PC-9 (cell line): ENCODE measurements around the gene HDAC5. TPM values are rescaled to one million over a fixed set of nuclear protein-coding genes. Genes with fewer than 3 reads are reported as not detected.
"Not testable (repeated sequence)": the region's sequence is repeated elsewhere in the genome, so short reads cannot be mapped to it uniquely, and the experiment has no call there.

Experiments
- BruUV-seq: library from RNA; stranded (reverse); fragments of 400-500 nt; replicated peaks from 2 replicates; lab custom pipeline; 2021; lab: Mats Ljungman, UMichigan
- CTCF ChIA-PET: fragments of 300-600 bp; sonication (Branson Sonifier 250); formaldehyde crosslinking; loops from one replicate; lab custom pipeline; 2022; ENCODE audit warnings: antibody characterized with exemption; lab: Charles Lee
- POLR2A ChIA-PET: fragments of 300-600 bp; sonication (Branson Sonifier 250); formaldehyde crosslinking; loops from one replicate; lab custom pipeline; 2022; ENCODE audit warnings: antibody characterized with exemption; ENCODE audit not compliant: unreplicated experiment; lab: Charles Lee
- DNase-seq, 2 experiments: peaks; one replicate each; pipeline versions ENCODE4 v3.0.0 to v3.0.0-alpha.2; 2015 to 2022; ENCODE audit warnings: mixed read lengths in 1 of 2
- H2AFZ ChIP-seq: fragments of 200-600 bp; sonication (generic); 2 replicates; pipeline ENCODE4 v1.8.1; 2017; ENCODE audit warnings: antibody characterized with exemption
- H3F3A ChIP-seq: fragments of 200-600 bp; sonication (generic); 2 replicates; pipeline ENCODE4 v1.8.1; 2017; ENCODE audit warnings: antibody characterized with exemption, mild to moderate bottlenecking, low read depth; ENCODE audit not compliant: insufficient read depth
- H3K27ac ChIP-seq: fragments of 200-600 bp; sonication (generic); 2 replicates; pipeline ENCODE4 v1.6.1; 2016; ENCODE audit warnings: mixed run types
- H3K27me3 ChIP-seq: fragments of 200-600 bp; sonication (generic); 2 replicates; pipeline ENCODE4 v1.6.1; 2016; ENCODE audit warnings: low read depth, mixed run types; ENCODE audit not compliant: insufficient read depth
- H3K36me3 ChIP-seq: fragments of 200-600 bp; sonication (generic); 2 replicates; pipeline ENCODE4 v1.6.1; 2016; ENCODE audit warnings: low read depth, mixed run types
- H3K4me1 ChIP-seq: fragments of 200-600 bp; sonication (generic); replicated peaks from 2 replicates; pipeline ENCODE4 v1.6.1; 2016; ENCODE audit warnings: mixed run types; ENCODE audit not compliant: insufficient read depth
- H3K4me2 ChIP-seq: fragments of 200-600 bp; sonication (generic); 2 replicates; pipeline ENCODE4 v1.6.1; 2017; ENCODE audit warnings: mixed run types
- H3K4me3 ChIP-seq: fragments of 200-600 bp; sonication (generic); 2 replicates; pipeline ENCODE4 v1.6.1; 2016; ENCODE audit warnings: mixed run types
- H3K79me2 ChIP-seq: fragments of 200-600 bp; sonication (generic); 2 replicates; pipeline ENCODE4 v1.6.1; 2017; ENCODE audit warnings: low read depth, mixed run types
- H3K9me2 ChIP-seq: fragments of 200-600 bp; sonication (generic); 2 replicates; pipeline ENCODE4 v1.8.1; 2017; ENCODE audit warnings: mild to moderate bottlenecking; ENCODE audit not compliant: insufficient read depth
- H3K9me3 ChIP-seq: fragments of 200-600 bp; sonication (generic); 2 replicates; pipeline ENCODE4 v1.8.1; 2016; ENCODE audit warnings: low read depth; ENCODE audit not compliant: insufficient read depth
- H4K20me1 ChIP-seq: fragments of 200-600 bp; sonication (generic); 2 replicates; pipeline ENCODE4 v1.8.1; 2017; ENCODE audit not compliant: insufficient read depth
- EZH2 ChIP-seq: fragments of 200-600 bp; sonication (generic); IDR thresholded peaks from 2 replicates; pipeline ENCODE4 v1.8.0; 2017; ENCODE audit warnings: antibody characterized with exemption, low read depth
- intact Hi-C: fragments of 100-400 bp; cut with micrococcal nuclease; formaldehyde crosslinking; loops from one replicate; pipeline ENCODE4 v1.10.0; 2022; ENCODE audit not compliant: unreplicated experiment
- total RNA-seq: library from RNA; stranded (reverse); gene quantifications from 2 replicates; pipeline ENCODE4 v1.2.3, GENCODE V29; 2021
- TF ChIP-seq, protein P1 (sequence below): fragments of 200-600 bp; sonication (generic); conservative IDR thresholded peaks from 2 replicates; pipeline ENCODE4 v1.6.1; 2017; ENCODE audit warnings: mixed run types, antibody characterized with exemption, mild to moderate bottlenecking, moderate library complexity

The HDAC5 gene
- total RNA-seq, 1 experiment from 2014 or later = 24.0 TPM

DNA sequence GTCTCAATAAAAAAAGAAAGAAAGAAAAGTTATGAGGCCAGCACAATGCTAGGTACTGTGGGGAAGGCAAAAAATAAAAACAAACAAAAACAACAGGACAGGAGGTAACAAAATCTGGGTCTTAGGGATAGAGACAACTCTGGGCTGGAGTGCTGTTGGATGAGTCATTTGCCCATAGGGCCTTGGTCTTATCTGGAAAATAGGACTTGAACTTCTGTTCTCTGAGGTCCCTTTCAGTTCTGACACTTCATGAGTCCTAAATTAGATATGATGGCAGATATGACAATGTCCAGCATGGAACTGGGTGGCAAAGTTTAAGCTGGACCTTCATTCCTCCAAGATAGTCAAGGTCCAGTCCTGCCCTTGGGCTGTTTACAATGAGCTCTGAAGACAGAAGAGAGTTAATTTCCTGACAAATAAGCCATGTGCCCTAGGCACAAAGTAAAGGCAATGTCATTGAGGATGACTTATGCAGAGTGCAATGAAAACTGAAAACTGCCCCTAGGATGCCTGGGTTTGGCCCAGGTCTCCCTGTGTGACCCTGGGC, 8.9 kb upstream of the HDAC5 start:
- Histone ChIP-seq H3K27me3 (no peaks in the 10 kb centered on the region), H3K4me2 (peak overlapping the region; percentile 14; the same call in 1 of the 2 replicates), H2AFZ (no peak overlapping the region), H3K36me3 (no peaks in the 10 kb centered on the region), H3K9me2 (no peaks in the 10 kb centered on the region), H3K9me3 (no peaks in the 10 kb centered on the region), H3K4me1 (peaks cover 22% of the 10 kb centered on the region), H3F3A (peaks cover 23% of the 10 kb centered on the region; the same call in 1 of the 2 replicates), H3K4me3 (no peak overlapping the region), H4K20me1 (no peaks in the 10 kb centered on the region), H3K27ac (peak overlapping the region; percentile 46; the same call in 1 of the 2 replicates), H3K79me2 (no peaks in the 10 kb centered on the region)
- no TSS peak for BruUV-seq
- TF ChIP-seq EZH2 = no peak
- TF ChIP-seq, protein P1, sequence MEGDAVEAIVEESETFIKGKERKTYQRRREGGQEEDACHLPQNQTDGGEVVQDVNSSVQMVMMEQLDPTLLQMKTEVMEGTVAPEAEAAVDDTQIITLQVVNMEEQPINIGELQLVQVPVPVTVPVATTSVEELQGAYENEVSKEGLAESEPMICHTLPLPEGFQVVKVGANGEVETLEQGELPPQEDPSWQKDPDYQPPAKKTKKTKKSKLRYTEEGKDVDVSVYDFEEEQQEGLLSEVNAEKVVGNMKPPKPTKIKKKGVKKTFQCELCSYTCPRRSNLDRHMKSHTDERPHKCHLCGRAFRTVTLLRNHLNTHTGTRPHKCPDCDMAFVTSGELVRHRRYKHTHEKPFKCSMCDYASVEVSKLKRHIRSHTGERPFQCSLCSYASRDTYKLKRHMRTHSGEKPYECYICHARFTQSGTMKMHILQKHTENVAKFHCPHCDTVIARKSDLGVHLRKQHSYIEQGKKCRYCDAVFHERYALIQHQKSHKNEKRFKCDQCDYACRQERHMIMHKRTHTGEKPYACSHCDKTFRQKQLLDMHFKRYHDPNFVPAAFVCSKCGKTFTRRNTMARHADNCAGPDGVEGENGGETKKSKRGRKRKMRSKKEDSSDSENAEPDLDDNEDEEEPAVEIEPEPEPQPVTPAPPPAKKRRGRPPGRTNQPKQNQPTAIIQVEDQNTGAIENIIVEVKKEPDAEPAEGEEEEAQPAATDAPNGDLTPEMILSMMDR = no peak
- intact Hi-C loops = no loop called here
- POLR2A ChIA-PET = interaction anchor here (0.5 to 0.6 kb wide), 2 partner anchors 82 to 313 kb away, joined by 3 read pairs; no protein-coding TSS in a partner anchor
- peak in 1 of 2 experiments; percentile 75 for DNase-seq
- CTCF ChIA-PET = no interaction called here

DNA sequence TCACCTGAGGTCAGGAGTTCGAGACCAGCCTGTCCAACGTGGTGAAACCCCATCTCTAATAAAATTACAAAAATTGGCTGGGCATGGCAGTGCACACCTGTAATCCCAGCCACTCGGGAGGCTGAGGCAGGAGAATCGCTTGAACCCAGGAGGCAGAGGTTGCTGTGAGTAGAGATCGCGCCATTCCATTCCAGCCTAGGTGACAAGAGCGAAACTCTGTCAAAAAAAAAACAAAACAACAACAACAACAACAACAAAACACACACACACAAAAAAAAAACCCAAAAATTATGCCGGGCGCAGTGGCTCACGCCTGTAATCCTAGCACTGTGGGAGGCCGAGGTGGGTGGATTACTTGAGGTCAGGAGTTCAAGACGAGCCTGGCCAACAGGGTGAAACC, 7.9 kb upstream of the HDAC5 start:
- H2AFZ ChIP-seq, H3K36me3 ChIP-seq, H3K27me3 ChIP-seq, DNase-seq, H3K9me2 ChIP-seq, H3K27ac ChIP-seq, H3K4me2 ChIP-seq, BruUV-seq, H3K9me3 ChIP-seq, POLR2A ChIA-PET, H4K20me1 ChIP-seq, H3K79me2 ChIP-seq, H3K4me3 ChIP-seq, intact Hi-C loops: not testable (repeated sequence)
- Histone ChIP-seq H3K4me1 (peaks cover 19% of the 10 kb centered on the region), H3F3A (peaks cover 14% of the 10 kb centered on the region; the same call in 1 of the 2 replicates)
- CTCF ChIA-PET = interaction anchor here (0.7 kb wide), 1 partner anchor 66 kb away, joined by 8 read pairs; no protein-coding TSS in a partner anchor

DNA sequence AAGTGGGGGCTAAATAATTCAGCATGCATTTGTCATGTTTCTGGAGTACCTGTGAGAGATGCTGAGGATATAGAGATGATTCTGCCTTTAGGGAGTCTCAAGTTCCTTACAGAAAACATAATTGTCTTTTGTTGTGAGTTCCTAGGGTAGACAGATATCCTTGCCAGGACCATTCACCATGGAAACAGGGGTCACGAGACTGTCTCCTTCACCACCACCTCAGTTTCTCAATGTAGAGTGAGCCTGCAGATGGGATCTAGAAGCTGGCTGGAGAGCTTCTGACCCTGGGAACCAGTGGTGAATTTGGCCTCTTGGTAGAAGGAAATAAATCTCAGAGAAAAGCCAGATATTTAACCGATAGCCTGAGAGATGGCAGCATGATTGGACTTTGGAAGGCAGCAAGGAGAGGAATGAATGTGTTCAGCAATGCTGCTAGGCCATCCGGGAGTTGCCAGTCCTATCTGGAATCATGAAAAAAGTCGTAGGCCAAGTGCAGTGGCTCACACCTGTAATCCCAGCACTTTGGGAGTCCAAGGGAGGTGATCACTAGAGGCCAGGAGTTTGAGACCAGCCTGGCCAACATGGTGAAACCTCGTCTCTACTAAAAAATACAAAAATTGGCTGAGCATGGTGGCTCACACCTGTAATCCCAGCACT, 7.4 kb upstream of the HDAC5 start:
- Histone ChIP-seq H2AFZ (no peak overlapping the region), H3K9me3 (no peaks in the 10 kb centered on the region), H3K27me3 (no peaks in the 10 kb centered on the region), H3K4me2 (no peak overlapping the region), H3F3A (peaks cover 14% of the 10 kb centered on the region; the same call in 1 of the 2 replicates), H3K27ac (no peak overlapping the region), H3K79me2 (no peaks in the 10 kb centered on the region), H3K9me2 (no peaks in the 10 kb centered on the region), H3K4me3 (no peak overlapping the region), H3K4me1 (peaks cover 19% of the 10 kb centered on the region), H3K36me3 (no peaks in the 10 kb centered on the region), H4K20me1 (no peaks in the 10 kb centered on the region)
- POLR2A ChIA-PET = no interaction called here
- CTCF ChIA-PET = no interaction called here
- intact Hi-C loops = no loop called here
- no peak for TF ChIP-seq EZH2
- TF ChIP-seq, protein P1 = no peak
- BruUV-seq = no TSS peak
- DNase-seq = no peak
